Small intestine (tissue), 7 donors: ENCODE measurements around the gene GZF1. TPM values are rescaled to one million over a fixed set of nuclear protein-coding genes. Genes with fewer than 3 reads are reported as not detected.

Experiments used
- DNase-seq, 2 donors: peaks; one replicate each; pipeline versions ENCODE4 v3.0.0 to v3.0.0-alpha.2; 2013
- FAIRE-seq: peaks from 2 replicates; lab custom pipeline; 2012; peaks lifted over from hg19 to GRCh38; lab: Jason Lieb, UNC
- H3K27ac ChIP-seq, 3 donors: one replicate each; pipeline ENCODE4 v1.5.1; 2013; ENCODE audit warnings: low read length in 2 of 3, mild to moderate bottlenecking in 2 of 3, control low read depth in 1 of 3, inconsistent platforms in 1 of 3, low read depth in 1 of 3, moderate library complexity in 1 of 3
- H3K27me3 ChIP-seq, 3 donors: one replicate each; pipeline ENCODE4 v1.6.1; 2013; ENCODE audit warnings: low read length in 3 of 3, inconsistent platforms in 1 of 3; ENCODE audit not compliant: control insufficient read depth in 3 of 3, insufficient read depth in 3 of 3
- H3K36me3 ChIP-seq, 3 donors: one replicate each; pipeline ENCODE4 v1.6.1; 2013; ENCODE audit warnings: low read length in 3 of 3, inconsistent platforms in 1 of 3, low read depth in 1 of 3, mild to moderate bottlenecking in 1 of 3, moderate library complexity in 1 of 3; ENCODE audit not compliant: control insufficient read depth in 3 of 3, insufficient read depth in 2 of 3
- H3K4me1 ChIP-seq, 3 donors: one replicate each; pipeline ENCODE4 v1.6.1; 2013; ENCODE audit warnings: low read length in 2 of 3, inconsistent platforms in 1 of 3, low read depth in 1 of 3, mild to moderate bottlenecking in 1 of 3, moderate library complexity in 1 of 3; ENCODE audit not compliant: control insufficient read depth in 3 of 3, insufficient read depth in 2 of 3
- H3K4me3 ChIP-seq, 3 donors: one replicate each; pipeline ENCODE4 v1.5.1; 2013; ENCODE audit warnings: low read length in 3 of 3, control low read depth in 1 of 3, inconsistent platforms in 1 of 3, low read depth in 1 of 3, mild to moderate bottlenecking in 1 of 3, moderate library complexity in 1 of 3
- H3K9me3 ChIP-seq, 2 donors: one replicate each; pipeline ENCODE4 v1.6.1; 2013; ENCODE audit warnings: low read depth in 1 of 2, low read length in 1 of 2; ENCODE audit not compliant: control insufficient read depth in 2 of 2, insufficient read depth in 1 of 2
- WGBS, 3 donors: extraction: QIAGEN DNeasy Blood & Tissue Kit; methylation state at CpG; one replicate each; pipeline ENCODE4 v1.1.7; 2013; 5-methylcytosine and 5-hydroxymethylcytosine counted together
- polyA plus RNA-seq, 4 donors: library from polyadenylated mRNA; stranded (reverse) in 3 of 4; unstranded in 1 of 4; fragments of 200-250 nt in 3 of 4; fragments of 120-200 nt in 1 of 4; gene quantifications; one replicate each; pipeline versions ENCODE4 v1.2.1 to v1.2.3, GENCODE V29; 2013
- donor health status: healthy with polysubstance abuse.
- donor health status: control.
- donor health status: control.
- donor health status: Bipolar disorder and iron deficiency.
- donor health status: healthy.

Gene GZF1
- polyA plus RNA-seq, 4 donors: 3.2 to 8.3 (median 4.8) TPM

GRCh38 chr20:23349338-23350195, 12.4 kb upstream of the GZF1 start:
- H3K36me3 ChIP-seq: peaks cover 0 to 7% (median 0%) of the 10 kb centered on the region in 3 donors
- H3K27ac ChIP-seq: peak overlapping the region; percentile 99 to 100 (median 100)
- 6 to 7% (median 6%) methylated on average over 23 of the region's 23 CpGs for WGBS, 3 donors
- FAIRE-seq: no peak
- H3K4me3 ChIP-seq: peak overlapping the region; percentile 51 to 93 (median 58)
- peaks cover 2 to 16% (median 4%) of the 10 kb centered on the region in 3 donors for H3K4me1 ChIP-seq
- no peaks in the 10 kb centered on the region for H3K27me3 ChIP-seq
- peak; percentile 72 to 94 for DNase-seq
- no peaks in the 10 kb centered on the region for H3K9me3 ChIP-seq

GRCh38 chr20:23350196-23350903, 11.6 kb upstream of the GZF1 start, which contains the start of gene NXT1:
Gene NXT1, plus strand, starts transcription at chr20:23350791. Its CDS starts 3,251 bp downstream, at chr20:23354042.
- peaks cover 0 to 13% (median 0%) of the 10 kb centered on the region in 3 donors for H3K36me3 ChIP-seq
- WGBS, 3 donors: 0% methylated on average over 58 to 65 of the region's 65 CpGs
- peak within 1 kb of the TSS; percentile 99 to 100 (median 100) for H3K27ac ChIP-seq
- H3K27me3 ChIP-seq: no peaks in the 10 kb centered on the region
- H3K4me1 ChIP-seq: peaks cover 2 to 16% (median 4%) of the 10 kb centered on the region in 3 donors
- no peaks in the 10 kb centered on the region for H3K9me3 ChIP-seq
- FAIRE-seq (no peak), DNase-seq (peak; percentile 98 to 99)
- H3K4me3 ChIP-seq: peak within 1 kb of the TSS; percentile 51 to 93 (median 58)

GRCh38 chr20:23350904-23351838, 10.8 kb upstream of the GZF1 start:
- peak overlapping the region; percentile 51 to 93 (median 58) for H3K4me3 ChIP-seq
- WGBS, 3 donors: 1% methylated on average over 60 to 64 of the region's 64 CpGs
- H3K36me3 ChIP-seq: peaks cover 0 to 13% (median 0%) of the 10 kb centered on the region in 3 donors
- DNase-seq (peak; percentile 32 to 77), FAIRE-seq (no peak)
- no peaks in the 10 kb centered on the region for H3K27me3 ChIP-seq
- H3K9me3 ChIP-seq: no peaks in the 10 kb centered on the region
- peaks cover 2 to 16% (median 4%) of the 10 kb centered on the region in 3 donors for H3K4me1 ChIP-seq
- H3K27ac ChIP-seq: peak overlapping the region; percentile 75 to 100 (median 100)

GRCh38 chr20:23356203-23356602, 5.8 kb upstream of the GZF1 start:
- Histone ChIP-seq H3K27me3 (no peaks in the 10 kb centered on the region), H3K9me3 (no peaks in the 10 kb centered on the region), H3K27ac (no peak overlapping the region), H3K4me3 (no peak overlapping the region), H3K4me1 (peaks cover 2 to 37% (median 2%) of the 10 kb centered on the region in 3 donors), H3K36me3 (peaks cover 0 to 13% (median 0%) of the 10 kb centered on the region in 3 donors)
- 81 to 94% (median 91%) methylated on average over 27 of the region's 27 CpGs for WGBS, 3 donors
- no peak for DNase-seq
- FAIRE-seq: no peak

GRCh38 chr20:23357767-23358562, 4.0 kb upstream of the GZF1 start:
- no peak for FAIRE-seq
- no peaks in the 10 kb centered on the region for H3K27me3 ChIP-seq
- DNase-seq: peak; percentile 100
- H3K4me1 ChIP-seq: peaks cover 0 to 32% (median under 1%) of the 10 kb centered on the region in 3 donors
- WGBS, 3 donors: 0% methylated on average over 71 of the region's 71 CpGs
- H3K9me3 ChIP-seq: no peaks in the 10 kb centered on the region
- peaks cover 0 to 13% (median 0%) of the 10 kb centered on the region in 3 donors for H3K36me3 ChIP-seq
- peak overlapping the region; percentile 89 to 99 (median 92) for H3K27ac ChIP-seq
- peak overlapping the region; percentile 40 to 66 (median 64) for H3K4me3 ChIP-seq

GRCh38 chr20:23358563-23358906, 3.4 kb upstream of the GZF1 start:
- FAIRE-seq (no peak), DNase-seq (no peak)
- Histone ChIP-seq H3K4me1 (peaks cover 4 to 35% (median 5%) of the 10 kb centered on the region in 3 donors), H3K9me3 (no peaks in the 10 kb centered on the region), H3K27me3 (no peaks in the 10 kb centered on the region), H3K27ac (peak overlapping the region in 2 of 3 donors; percentile 84 to 99), H3K4me3 (peak overlapping the region in 1 of 3 donors; percentile 9), H3K36me3 (peaks cover 0 to 13% (median 0%) of the 10 kb centered on the region in 3 donors)
- WGBS, 3 donors: 6 to 29% (median 16%) methylated on average over 6 of the region's 6 CpGs

GRCh38 chr20:23358923-23359593, 2.9 kb upstream of the GZF1 start:
- H3K27me3 ChIP-seq: no peaks in the 10 kb centered on the region
- 16 to 49% (median 32%) methylated on average over 7 of the region's 7 CpGs for WGBS, 3 donors
- DNase-seq: peak; percentile 6 to 58
- no peak for FAIRE-seq
- no peak overlapping the region for H3K4me3 ChIP-seq
- H3K4me1 ChIP-seq: peaks cover 4 to 35% (median 6%) of the 10 kb centered on the region in 3 donors
- H3K9me3 ChIP-seq: no peaks in the 10 kb centered on the region
- peaks cover 0 to 9% (median 0%) of the 10 kb centered on the region in 3 donors for H3K36me3 ChIP-seq
- H3K27ac ChIP-seq: peak overlapping the region; percentile 37 to 99 (median 84)
